Smooth muscle cell (in vitro differentiated cells): ENCODE measurements around the gene NR1H2. TPM values are rescaled to one million over a fixed set of nuclear protein-coding genes. Genes with fewer than 3 reads are reported as not detected.

Experiments
- DNase-seq: peaks from one replicate; lab custom pipeline; 2025; ENCODE audit not compliant: unreplicated experiment; lab: John Stamatoyannopoulos, UW
- H2AFZ ChIP-seq: fragments of 200-600 bp; sonication (generic); 2 replicates; pipeline ENCODE4 v1.6.0; 2016; ENCODE audit warnings: antibody characterized with exemption, low read depth, mild to moderate bottlenecking
- H3F3A ChIP-seq: fragments of 200-600 bp; sonication (generic); 2 replicates; pipeline ENCODE4 v1.6.0; 2017; ENCODE audit warnings: antibody characterized with exemption, low read depth
- H3K27ac ChIP-seq: fragments of 200-600 bp; sonication (generic); 2 replicates; pipeline ENCODE4 v1.5.1; 2016; ENCODE audit warnings: low read depth, mild to moderate bottlenecking
- H3K27me3 ChIP-seq: fragments of 200-600 bp; sonication (generic); 2 replicates; pipeline ENCODE4 v1.6.1; 2016; ENCODE audit warnings: low read depth, mild to moderate bottlenecking
- H3K36me3 ChIP-seq: fragments of 200-600 bp; sonication (generic); 2 replicates; pipeline ENCODE4 v1.5.1; 2016; ENCODE audit warnings: low read depth
- H3K4me1 ChIP-seq: fragments of 200-600 bp; sonication (generic); 2 replicates; pipeline ENCODE4 v1.5.1; 2016; ENCODE audit warnings: low read depth
- H3K4me2 ChIP-seq: fragments of 200-600 bp; sonication (generic); 2 replicates; pipeline ENCODE4 v1.6.0; 2016; ENCODE audit warnings: mild to moderate bottlenecking
- H3K4me3 ChIP-seq: fragments of 200-600 bp; sonication (generic); 2 replicates; pipeline ENCODE4 v1.5.1; 2016; ENCODE audit warnings: mild to moderate bottlenecking
- H3K79me2 ChIP-seq: fragments of 200-600 bp; sonication (generic); 2 replicates; pipeline ENCODE4 v1.6.0; 2016; ENCODE audit warnings: low read depth, mild to moderate bottlenecking
- H3K9ac ChIP-seq: fragments of 200-600 bp; sonication (generic); 2 replicates; pipeline ENCODE4 v1.6.0; 2016; ENCODE audit warnings: low read depth
- H3K9me3 ChIP-seq: fragments of 200-600 bp; sonication (generic); replicated peaks from 2 replicates; pipeline ENCODE4 v1.5.1; 2016; ENCODE audit warnings: low read depth
- H4K20me1 ChIP-seq: fragments of 200-600 bp; sonication (generic); 2 replicates; pipeline ENCODE4 v1.6.0; 2016; ENCODE audit warnings: low read depth
- CTCF ChIP-seq: fragments of 200-600 bp; sonication (generic); IDR thresholded peaks from 2 replicates; pipeline ENCODE4 v1.5.1; 2017; ENCODE audit warnings: borderline replicate concordance, mild to moderate bottlenecking, antibody characterized with exemption; ENCODE audit not compliant: insufficient read depth, poor library complexity, severe bottlenecking
- WGBS: methylation state at CpG from one replicate; pipeline ENCODE4 v1.1.7; 2016; ENCODE audit warnings: low lambda C conversion rate; 5-methylcytosine and 5-hydroxymethylcytosine counted together
- polyA plus RNA-seq: library from polyadenylated mRNA; unstranded; fragments of >200 nt; fragmentation: Nextera tagmentation; extraction: Ambion mirVana; gene quantifications from 2 replicates; pipeline ENCODE4 v1.2.1, GENCODE V29; 2016
- total RNA-seq: library from RNA; depleted of rRNA; stranded (reverse); fragments of >200 nt; gene quantifications from 2 replicates; pipeline ENCODE4 v1.2.3, GENCODE V29; 2014

Gene NR1H2
- total and polyA plus RNA-seq, 2 experiments from 2014 or later, result 39.5 to 69.7 TPM

DNA sequence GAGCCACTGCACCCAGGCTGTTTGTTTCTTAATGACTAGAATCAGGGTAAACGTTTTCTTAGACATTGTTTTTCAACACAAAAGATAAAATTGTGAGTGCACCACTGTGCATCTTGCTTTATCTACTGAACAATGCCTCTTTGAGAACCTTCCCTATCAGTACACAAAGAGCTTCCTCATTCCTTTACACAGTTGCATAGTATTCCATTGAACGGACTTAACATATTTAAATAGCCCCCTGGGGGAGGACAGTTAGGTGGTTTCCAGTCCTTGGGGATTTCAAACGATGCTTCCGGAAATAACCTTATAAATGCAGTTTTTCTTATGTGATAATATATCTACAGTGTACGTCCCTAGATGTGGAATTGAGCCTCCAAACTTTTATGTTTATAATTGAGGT, 16.5 kb downstream of the NR1H2 start:
- Histone ChIP-seq H2AFZ (no peak overlapping the region), H3K9ac (no peak overlapping the region), H3K4me2 (no peak overlapping the region), H3K27me3 (no peaks in the 10 kb centered on the region), H3K27ac (no peak overlapping the region), H3K79me2 (peaks cover 25% of the 10 kb centered on the region), H3K36me3 (no peaks in the 10 kb centered on the region), H3F3A (no peaks in the 10 kb centered on the region), H3K4me3 (no peak overlapping the region), H3K9me3 (no peaks in the 10 kb centered on the region), H4K20me1 (no peaks in the 10 kb centered on the region), H3K4me1 (no peaks in the 10 kb centered on the region)
- WGBS, result 98% methylated on average over 5 of the region's 5 CpGs
- no peak for DNase-seq
- no peak for TF ChIP-seq CTCF

- Histone ChIP-seq H4K20me1 (no peaks in the 10 kb centered on the region), H3K27me3 (no peaks in the 10 kb centered on the region), H3F3A (no peaks in the 10 kb centered on the region), H3K36me3 (no peaks in the 10 kb centered on the region), H3K9me3 (no peaks in the 10 kb centered on the region), H3K79me2 (peaks cover 22% of the 10 kb centered on the region), H3K9ac (no peak overlapping the region), H2AFZ (no peak overlapping the region), H3K4me3 (no peak overlapping the region), H3K4me2 (no peak overlapping the region), H3K27ac (no peak overlapping the region), H3K4me1 (no peaks in the 10 kb centered on the region)
- no peak for TF ChIP-seq CTCF
- DNase-seq, result no peak
- WGBS, result 96% methylated on average over 4 of the region's 4 CpGs
These were observed 17.3 kb downstream of the NR1H2 start for GRCh38 chr19:50393589-50393988.

DNA sequence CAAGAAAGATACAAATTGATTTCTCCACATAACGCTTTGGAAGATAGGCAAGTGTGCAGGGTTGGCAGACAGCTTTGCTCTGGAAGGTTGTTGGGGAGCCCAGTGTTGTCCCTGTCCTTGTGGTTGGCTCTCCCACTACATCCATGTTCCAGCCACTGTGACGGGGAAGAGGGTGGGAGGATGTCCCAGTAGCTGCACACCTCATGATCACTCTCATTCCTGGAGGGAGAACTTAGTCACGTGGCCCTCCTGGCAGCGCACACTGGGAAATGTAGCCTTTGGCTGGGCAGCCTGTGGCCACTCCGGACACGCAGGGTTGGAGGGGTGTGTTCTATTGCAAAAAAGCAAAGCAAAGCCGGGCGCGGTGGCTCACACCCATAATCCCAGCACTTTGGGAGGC, 17.8 kb downstream of the NR1H2 start:
- Histone ChIP-seq H3F3A (no peaks in the 10 kb centered on the region), H4K20me1 (no peaks in the 10 kb centered on the region), H3K9me3 (no peaks in the 10 kb centered on the region), H3K27ac (no peak overlapping the region), H3K4me2 (no peak overlapping the region), H3K36me3 (no peaks in the 10 kb centered on the region), H3K4me3 (no peak overlapping the region), H3K4me1 (no peaks in the 10 kb centered on the region), H3K9ac (no peak overlapping the region), H3K27me3 (no peaks in the 10 kb centered on the region), H2AFZ (no peak overlapping the region), H3K79me2 (peaks cover 18% of the 10 kb centered on the region)
- no peak for DNase-seq
- WGBS, result 97% methylated on average over 9 of the region's 9 CpGs
- TF ChIP-seq CTCF, result no peak

- H3K4me2 ChIP-seq, result no peak overlapping the region
- no peak overlapping the region for H3K27ac ChIP-seq
- H3K79me2 ChIP-seq, result peaks cover 4% of the 10 kb centered on the region
- no peaks in the 10 kb centered on the region for H3K27me3 ChIP-seq
- H2AFZ ChIP-seq, result no peak overlapping the region
- H4K20me1 ChIP-seq, result no peaks in the 10 kb centered on the region
- H3K4me3 ChIP-seq, result no peak overlapping the region
- H3F3A ChIP-seq, result no peaks in the 10 kb centered on the region
- H3K36me3 ChIP-seq, result no peaks in the 10 kb centered on the region
- no peak overlapping the region for H3K9ac ChIP-seq
- H3K4me1 ChIP-seq, result no peaks in the 10 kb centered on the region
- H3K9me3 ChIP-seq, result no peaks in the 10 kb centered on the region
- no peak for TF ChIP-seq CTCF
- no peak for DNase-seq
- WGBS, result 93% methylated on average over 13 of the region's 13 CpGs
These were observed 22.6 kb downstream of the NR1H2 start for GRCh38 chr19:50398675-50399367.
